ENCODE measurements around the gene PNMA6E. TPM values are rescaled to one million over a fixed set of nuclear protein-coding genes. Genes with fewer than 3 reads are reported as not detected.
"Not testable (repeated sequence)": the region's sequence is repeated elsewhere in the genome, so short reads cannot be mapped to it uniquely, and the experiment has no call there.

The PNMA6E gene
- polyA plus RNA-seq, 3 donors from 2014 or later, result not detected

DNA sequence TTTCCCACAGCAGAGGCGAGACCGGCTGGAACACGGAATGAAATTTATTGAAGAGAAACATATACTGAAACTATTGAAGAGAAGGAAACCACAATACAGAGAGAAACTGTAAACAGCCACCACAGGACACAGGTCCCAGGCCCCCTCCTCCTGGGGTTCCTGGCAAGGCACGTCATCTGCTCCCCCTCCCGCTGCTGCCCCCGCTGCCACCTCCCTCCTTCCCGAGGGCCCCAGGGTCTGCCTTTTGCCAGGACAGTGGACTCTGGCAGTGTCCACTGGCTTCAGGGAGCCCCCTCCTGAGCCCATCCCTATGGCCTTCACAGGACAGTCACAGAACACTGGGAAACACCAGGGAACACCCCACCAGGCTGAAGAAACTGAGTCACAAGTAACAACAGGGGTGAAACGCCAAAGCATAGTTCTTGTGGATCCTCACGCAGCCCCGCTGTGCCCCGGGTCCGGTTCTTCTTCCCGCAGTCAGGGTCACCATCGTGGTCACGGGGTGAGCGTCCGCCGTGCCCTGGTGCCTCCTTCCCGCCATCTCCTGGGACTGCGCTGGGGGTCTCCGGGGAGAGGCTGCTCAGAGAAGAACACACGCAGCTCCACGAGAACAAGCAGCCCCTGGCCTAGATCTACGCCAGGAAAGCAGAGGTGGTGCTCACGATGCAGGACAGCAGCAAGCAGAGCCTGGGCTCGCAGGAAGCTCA, 5.4 kb downstream of the PNMA6E start:
- no peaks in the 10 kb centered on the region for H3K36me3 Mint-ChIP-seq
- no peaks in the 10 kb centered on the region for H3K9me3 Mint-ChIP-seq
- DNase-seq, result no peak
- H3K4me3 Mint-ChIP-seq, result peak overlapping the region in 1 of 5 donors; percentile 48
- no peak overlapping the region for H3K27ac Mint-ChIP-seq
- peaks cover 0 to 4% (median 0%) of the 10 kb centered on the region in 3 donors for H3K27me3 Mint-ChIP-seq (ENCODE audit: low read depth in 3 of 3)
- H3K4me1 Mint-ChIP-seq, result peaks cover 0 to 7% of the 10 kb centered on the region in 2 donors

- Mint-ChIP-seq H3K27me3 (ENCODE audit: low read depth in 3 of 3) (peaks cover 0 to 4% (median 0%) of the 10 kb centered on the region in 3 donors), H3K9me3 (no peaks in the 10 kb centered on the region), H3K27ac (no peak overlapping the region), H3K4me3 (no peak overlapping the region), H3K4me1 (peaks cover 0 to 7% of the 10 kb centered on the region in 2 donors), H3K36me3 (no peaks in the 10 kb centered on the region)
- no peak for DNase-seq
These were observed 6.5 kb downstream of the PNMA6E start for GRCh38 chrX:153394612-153395011.

GRCh38 chrX:153392642-153393321, 8.4 kb downstream of the PNMA6E start:
- H3K4me1 Mint-ChIP-seq, result peaks cover 0 to 7% of the 10 kb centered on the region in 2 donors
- H3K27ac Mint-ChIP-seq, result no peak overlapping the region
- no peak overlapping the region for H3K4me3 Mint-ChIP-seq
- DNase-seq, result no peak
- peaks cover 0 to 4% (median 0%) of the 10 kb centered on the region in 3 donors for H3K27me3 Mint-ChIP-seq (ENCODE audit: low read depth in 3 of 3)
- H3K36me3 Mint-ChIP-seq, result no peaks in the 10 kb centered on the region
- H3K9me3 Mint-ChIP-seq, result no peaks in the 10 kb centered on the region

DNA sequence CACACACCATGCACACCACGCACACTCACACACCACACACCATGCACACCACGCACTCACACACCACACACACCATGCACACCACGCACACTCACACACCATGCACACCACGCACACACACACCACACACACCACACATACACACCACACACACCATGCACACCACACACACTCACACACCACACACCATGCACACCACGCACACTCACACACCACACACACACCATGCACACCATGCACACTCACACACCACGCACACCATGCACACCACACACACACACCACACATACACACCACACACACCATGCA, 11.7 kb downstream of the PNMA6E start:
- not testable (repeated sequence) for H3K36me3 Mint-ChIP-seq; H3K4me3 Mint-ChIP-seq; H3K9me3 Mint-ChIP-seq; H3K27ac Mint-ChIP-seq; H3K27me3 Mint-ChIP-seq (ENCODE audit: low read depth in 3 of 3); H3K4me1 Mint-ChIP-seq; DNase-seq

DNA sequence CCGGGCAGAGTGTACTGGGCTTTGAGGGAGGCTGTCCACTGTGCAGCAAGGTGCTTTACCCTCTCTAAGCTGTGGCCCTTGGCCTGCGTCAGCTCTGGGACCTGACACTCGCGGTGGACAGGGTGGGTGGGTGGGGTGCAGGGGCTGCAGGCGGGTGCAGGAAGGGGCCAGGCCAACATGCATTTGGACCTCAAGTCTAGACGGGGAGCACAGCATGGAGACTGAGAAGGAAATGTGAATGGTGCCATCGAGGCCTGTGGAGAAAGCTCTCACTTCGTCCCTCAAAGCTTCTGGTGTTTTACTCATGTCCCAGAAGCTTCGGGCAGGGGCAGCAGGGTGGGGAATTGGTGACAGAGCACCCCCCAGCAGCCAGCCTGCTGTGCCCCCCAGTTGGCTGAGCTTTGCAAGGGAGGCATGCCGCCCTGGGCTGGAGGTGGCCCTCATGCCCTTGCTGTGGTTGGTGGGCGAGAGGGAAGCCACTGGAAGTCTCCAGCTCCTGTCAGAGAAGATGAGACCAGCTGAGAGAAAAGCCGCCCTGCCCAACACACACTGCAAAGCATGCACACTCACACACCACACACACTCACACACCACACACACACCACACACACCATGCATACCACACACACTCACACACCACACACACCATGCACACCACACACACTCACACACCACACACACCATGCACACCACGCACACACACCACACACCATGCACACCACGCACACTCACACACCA, 12.3 kb downstream of the PNMA6E start:
- DNase-seq, result no peak
- H3K36me3 Mint-ChIP-seq, result no peaks in the 10 kb centered on the region
- no peaks in the 10 kb centered on the region for H3K9me3 Mint-ChIP-seq
- H3K27me3 Mint-ChIP-seq (ENCODE audit: low read depth in 3 of 3), result no peaks in the 10 kb centered on the region
- H3K4me1 Mint-ChIP-seq, result no peaks in the 10 kb centered on the region
- H3K27ac Mint-ChIP-seq, result no peak overlapping the region
- H3K4me3 Mint-ChIP-seq, result no peak overlapping the region

GRCh38 chrX:153387987-153388721, 13.0 kb downstream of the PNMA6E start:
- Mint-ChIP-seq H3K27me3 (ENCODE audit: low read depth in 3 of 3) (no peaks in the 10 kb centered on the region), H3K36me3 (no peaks in the 10 kb centered on the region), H3K4me1 (no peaks in the 10 kb centered on the region), H3K27ac (no peak overlapping the region), H3K9me3 (no peaks in the 10 kb centered on the region), H3K4me3 (no peak overlapping the region)
- DNase-seq, result no peak

DNA sequence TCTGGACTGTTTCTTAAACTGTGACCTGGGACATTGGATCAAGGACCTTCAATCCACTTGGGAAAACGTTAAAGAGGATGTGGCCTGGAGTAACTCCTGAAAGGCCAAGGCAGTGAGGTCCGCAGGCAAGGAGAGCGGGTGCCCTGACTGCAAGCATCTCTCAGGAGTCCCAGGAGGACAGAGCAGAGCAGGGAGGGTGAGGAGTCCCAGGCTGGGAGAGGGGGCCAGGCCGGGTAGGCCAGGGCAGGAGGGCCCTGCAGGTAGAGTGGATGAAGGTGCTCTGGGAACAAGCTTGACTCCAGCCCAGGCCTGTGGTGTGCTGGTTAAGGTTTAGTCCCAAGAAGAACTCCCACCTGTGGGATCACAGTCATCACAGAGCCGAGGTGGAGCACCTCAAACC, 13.8 kb downstream of the PNMA6E start:
- no peak for DNase-seq
- Mint-ChIP-seq H3K36me3 (no peaks in the 10 kb centered on the region), H3K27me3 (ENCODE audit: low read depth in 3 of 3) (no peaks in the 10 kb centered on the region), H3K4me3 (no peak overlapping the region), H3K27ac (no peak overlapping the region), H3K9me3 (no peaks in the 10 kb centered on the region), H3K4me1 (no peaks in the 10 kb centered on the region)

GRCh38 chrX:153386097-153386496, 15.1 kb downstream of the PNMA6E start:
- H3K36me3 Mint-ChIP-seq, result no peaks in the 10 kb centered on the region
- DNase-seq, result no peak
- H3K4me1 Mint-ChIP-seq, result peaks cover 0 to 2% of the 10 kb centered on the region in 2 donors
- no peaks in the 10 kb centered on the region for H3K9me3 Mint-ChIP-seq
- no peak overlapping the region for H3K4me3 Mint-ChIP-seq
- H3K27ac Mint-ChIP-seq, result no peak overlapping the region
- no peaks in the 10 kb centered on the region for H3K27me3 Mint-ChIP-seq (ENCODE audit: low read depth in 3 of 3)

- not testable (repeated sequence) for H3K27ac Mint-ChIP-seq; H3K9me3 Mint-ChIP-seq; H3K4me1 Mint-ChIP-seq; DNase-seq; H3K4me3 Mint-ChIP-seq; H3K27me3 Mint-ChIP-seq (ENCODE audit: low read depth in 3 of 3); H3K36me3 Mint-ChIP-seq
These were observed 16.2 kb downstream of the PNMA6E start for GRCh38 chrX:153384973-153385372.

DNA sequence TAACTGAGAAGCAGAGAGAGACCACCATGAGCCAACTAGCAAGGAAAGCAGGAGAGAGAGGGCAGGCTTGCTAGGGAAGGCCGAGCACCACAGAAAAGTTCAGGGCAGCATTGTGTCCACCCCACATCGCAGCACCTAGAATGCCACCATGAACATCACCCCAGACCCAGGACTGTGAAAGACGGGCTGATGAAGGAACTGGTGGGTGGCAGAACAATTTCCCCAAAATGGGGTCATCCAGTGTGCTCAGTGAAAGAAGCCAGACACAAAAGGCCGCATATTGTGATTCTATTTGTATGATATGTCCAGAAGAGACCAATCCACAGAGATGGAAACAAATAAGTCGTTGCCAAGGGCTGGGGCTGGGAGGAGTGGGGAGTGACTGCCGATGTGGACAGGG, 16.8 kb downstream of the PNMA6E start:
- Mint-ChIP-seq H3K4me3 (no peak overlapping the region), H3K27me3 (ENCODE audit: low read depth in 3 of 3) (no peaks in the 10 kb centered on the region), H3K4me1 (peaks cover 0 to 2% of the 10 kb centered on the region in 2 donors), H3K27ac (no peak overlapping the region), H3K9me3 (no peaks in the 10 kb centered on the region), H3K36me3 (no peaks in the 10 kb centered on the region)
- no peak for DNase-seq

DNA sequence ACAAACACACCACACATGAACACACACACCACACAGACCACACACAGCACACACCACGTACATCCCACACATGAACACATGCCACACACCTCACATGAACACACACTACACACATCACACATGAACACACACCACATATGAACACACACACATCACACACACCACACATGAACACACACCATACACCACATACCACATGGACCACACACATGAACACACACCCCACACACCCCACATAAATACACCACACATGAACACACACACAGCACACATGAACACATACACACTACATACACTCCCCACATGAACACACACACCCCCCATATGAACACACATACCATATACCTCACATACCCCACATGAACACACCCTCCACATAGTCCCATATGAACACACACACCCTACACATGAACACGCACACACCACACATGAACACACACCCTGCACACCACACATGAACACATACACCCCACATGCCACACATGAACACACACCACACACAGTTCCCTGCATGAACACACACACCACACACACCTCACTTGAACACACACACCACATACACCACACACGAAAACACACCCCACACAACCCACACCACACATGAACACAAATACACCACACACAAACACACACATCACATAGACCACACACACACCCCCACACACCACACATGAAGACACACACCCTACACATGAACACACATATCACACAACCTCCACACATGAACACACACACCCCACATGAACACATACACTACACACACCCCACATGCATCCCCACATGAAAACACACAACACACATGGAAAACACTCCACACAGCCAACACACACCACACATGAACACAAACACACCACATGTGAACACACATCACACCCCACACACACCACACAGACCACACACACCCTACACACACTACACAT, 18.3 kb downstream of the PNMA6E start:
- no peak for DNase-seq
- Mint-ChIP-seq H3K36me3 (no peaks in the 10 kb centered on the region), H3K4me3 (no peak overlapping the region), H3K4me1 (peaks cover 0 to 2% of the 10 kb centered on the region in 2 donors), H3K9me3 (no peaks in the 10 kb centered on the region), H3K27me3 (ENCODE audit: low read depth in 3 of 3) (peaks cover 0 to 8% (median 0%) of the 10 kb centered on the region in 3 donors), H3K27ac (no peak overlapping the region)

DNA sequence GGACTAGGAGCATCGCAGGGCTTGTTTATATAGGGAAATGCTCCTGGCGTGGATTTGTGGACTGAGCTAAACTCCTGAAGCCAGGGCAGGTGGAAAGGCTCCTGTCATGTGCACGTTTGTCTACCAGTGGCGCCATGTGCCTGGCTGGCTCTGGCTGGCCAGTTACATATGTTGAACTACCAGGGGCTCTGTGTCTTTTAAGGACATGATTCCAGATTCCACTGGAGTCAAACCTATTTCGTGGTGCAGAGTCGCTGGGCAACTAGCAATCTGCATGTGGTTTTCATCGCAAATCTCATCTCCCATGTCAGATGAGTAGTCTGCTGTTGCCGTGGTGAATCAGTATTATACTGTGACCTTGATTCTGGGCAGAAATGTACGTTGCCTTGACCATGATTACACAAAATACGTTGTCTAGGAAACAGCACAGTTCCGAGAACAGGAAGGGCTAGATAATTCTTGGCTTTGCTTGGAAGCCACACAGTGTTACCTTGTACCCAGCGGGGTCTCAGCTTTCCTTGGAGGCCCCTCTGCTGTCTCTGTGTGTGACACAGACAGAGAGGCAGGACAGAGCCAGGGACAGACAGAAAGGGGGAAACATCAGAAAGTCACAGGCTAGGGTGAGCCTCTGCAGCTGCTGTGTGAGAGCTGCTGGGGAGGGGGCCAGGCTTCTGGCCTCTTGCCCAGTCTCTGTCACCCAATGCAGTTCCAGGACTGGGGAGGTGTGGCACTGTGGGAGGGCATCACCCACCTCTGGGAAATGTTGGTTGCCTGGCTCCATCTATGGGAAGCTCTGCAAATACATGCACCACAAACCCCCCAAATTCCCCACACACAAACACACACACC, 19.2 kb downstream of the PNMA6E start:
- no peaks in the 10 kb centered on the region for H3K36me3 Mint-ChIP-seq
- H3K9me3 Mint-ChIP-seq, result no peaks in the 10 kb centered on the region
- peak in 2 of 3 donors; percentile 3 for DNase-seq
- H3K27me3 Mint-ChIP-seq (ENCODE audit: low read depth in 3 of 3), result peaks cover 0 to 8% (median 2%) of the 10 kb centered on the region in 3 donors
- H3K4me1 Mint-ChIP-seq, result peaks cover 0 to 2% of the 10 kb centered on the region in 2 donors
- H3K4me3 Mint-ChIP-seq, result no peak overlapping the region
- H3K27ac Mint-ChIP-seq, result no peak overlapping the region
